SK-N-SH (cell line): ENCODE measurements around the gene PTPRG. TPM values are rescaled to one million over a fixed set of nuclear protein-coding genes. Genes with fewer than 3 reads are reported as not detected.

ENCODE experiments used
- CTCF ChIA-PET: fragments of 300-600, 350-600 bp; formaldehyde crosslinking; extraction: SDS; loops from one replicate; lab custom pipeline; 2021; lab: Yijun Ruan, JAX
- POLR2A ChIA-PET: fragments of 350-600 bp; sonication (Branson Sonifier 250); formaldehyde crosslinking; extraction: SDS; loops from one replicate; lab custom pipeline; 2020; ENCODE audit warnings: antibody characterized with exemption, inconsistent platforms; lab: Yijun Ruan, JAX
- DNase-seq: peaks from one replicate; pipeline ENCODE4 v3.0.0; 2012
- H2AFZ ChIP-seq: fragments of 200-600 bp; sonication (generic); 2 replicates; pipeline ENCODE4 v1.8.1; 2016; ENCODE audit warnings: antibody characterized with exemption, mild to moderate bottlenecking, low read depth
- H3F3A ChIP-seq: fragments of 200-600 bp; sonication (generic); replicated peaks from 2 replicates; pipeline ENCODE3; 2016; ENCODE audit warnings: antibody characterized with exemption, mild to moderate bottlenecking; ENCODE audit not compliant: insufficient read depth
- H3K27ac ChIP-seq, 2 experiments: fragments of 200-500 bp in 1 of 2; fragments of 200-600 bp in 1 of 2; sonication (Bioruptor generic) in 1 of 2; sonication (generic), shearing (Covaris generic) in 1 of 2; 2 replicates each; pipeline versions ENCODE4 v1.5.1 to v1.6.1; 2014 to 2016; ENCODE audit warnings: low read depth in 2 of 2, inconsistent platforms in 1 of 2, low read length in 1 of 2, mild to moderate bottlenecking in 1 of 2, mixed read lengths in 1 of 2
- H3K27me3 ChIP-seq: fragments of 200-600 bp; sonication (generic), shearing (Covaris generic); 2 replicates; pipeline ENCODE4 v1.6.1; 2016; ENCODE audit warnings: mixed run types; ENCODE audit not compliant: insufficient read depth
- H3K36me3 ChIP-seq, 2 experiments: fragments of 200-500 bp in 1 of 2; fragments of 200-600 bp in 1 of 2; sonication (Bioruptor generic) in 1 of 2; sonication (generic) in 1 of 2; replicated peaks in 1 of 2; 2 replicates each; pipeline versions ENCODE3 to v1.5.1; 2014 to 2016; ENCODE audit warnings: low read length in 1 of 2, mild to moderate bottlenecking in 1 of 2; ENCODE audit not compliant: insufficient read depth in 2 of 2, control insufficient read depth in 1 of 2
- H3K4me1 ChIP-seq, 2 experiments: fragments of 200-500 bp in 1 of 2; fragments of 200-600 bp in 1 of 2; sonication (Bioruptor generic) in 1 of 2; sonication (generic), shearing (Covaris generic) in 1 of 2; 2 replicates each; pipeline versions ENCODE4 v1.5.1 to v1.6.1; 2014 to 2016; ENCODE audit warnings: low read depth in 1 of 2, low read length in 1 of 2, mixed run types in 1 of 2; ENCODE audit not compliant: insufficient read depth in 2 of 2, control insufficient read depth in 1 of 2
- H3K4me2 ChIP-seq: fragments of 200-600 bp; sonication (generic), shearing (Covaris generic); 2 replicates; pipeline ENCODE4 v1.6.1; 2017; ENCODE audit warnings: mixed run types
- H3K4me3 ChIP-seq, 2 experiments: fragments of 200-500 bp in 1 of 2; fragments of 200-600 bp in 1 of 2; sonication (Bioruptor generic) in 1 of 2; sonication (generic), shearing (Covaris generic) in 1 of 2; 2 replicates each; pipeline versions ENCODE4 v1.5.1 to v1.8.1; 2014 to 2016; ENCODE audit warnings: low read depth in 2 of 2, inconsistent platforms in 1 of 2, low read length in 1 of 2, mild to moderate bottlenecking in 1 of 2, mixed read lengths in 1 of 2, moderate library complexity in 1 of 2
- H3K79me2 ChIP-seq: fragments of 200-600 bp; sonication (generic); 2 replicates; pipeline ENCODE4 v1.8.1; 2017; ENCODE audit warnings: mild to moderate bottlenecking; ENCODE audit not compliant: insufficient read depth
- H3K9ac ChIP-seq: fragments of 200-600 bp; sonication (generic); 2 replicates; pipeline ENCODE4 v1.6.1; 2017; ENCODE audit warnings: mixed run types
- H3K9me2 ChIP-seq: fragments of 200-600 bp; sonication (generic); 2 replicates; pipeline ENCODE4 v1.6.1; 2017; ENCODE audit warnings: mixed run types
- H3K9me3 ChIP-seq: fragments of 200-600 bp; sonication (generic); 2 replicates; pipeline ENCODE4 v1.6.1; 2017; ENCODE audit warnings: mixed run types, mild to moderate bottlenecking, moderate library complexity
- H4K20me1 ChIP-seq: fragments of 200-600 bp; sonication (generic); 2 replicates; pipeline ENCODE4 v1.6.1; 2017; ENCODE audit warnings: mild to moderate bottlenecking, mixed run types; ENCODE audit not compliant: insufficient read depth
- CHD2 ChIP-seq: fragments of 150-350 bp; IDR thresholded peaks from 2 replicates; pipeline ENCODE4 v1.6.1; 2018; ENCODE audit warnings: low read length; ENCODE audit not compliant: partially characterized antibody
- ELF1 ChIP-seq: IDR thresholded peaks from 2 replicates; pipeline ENCODE4 v1.4.0; 2012
- EP300 ChIP-seq, 2 experiments: IDR thresholded peaks; 2 replicates each; pipeline versions ENCODE4 v1.4.0 to v1.6.1; 2012; ENCODE audit warnings: borderline replicate concordance in 1 of 2, low read depth in 1 of 2, low read length in 1 of 2
- FOXJ3 ChIP-seq: sonication (generic); formaldehyde crosslinking; IDR thresholded peaks from 2 replicates; pipeline ENCODE4 v1.5.1; 2020; ENCODE audit warnings: mild to moderate bottlenecking, missing genetic modification reagents
- GATA2 ChIP-seq: sonication (generic); formaldehyde crosslinking; IDR thresholded peaks from 2 replicates; pipeline ENCODE4 v1.5.0; 2020; ENCODE audit warnings: mild to moderate bottlenecking, missing genetic modification reagents
- JUND ChIP-seq: IDR thresholded peaks from 2 replicates; pipeline ENCODE4 v1.4.0; 2012
- MEF2A ChIP-seq: IDR thresholded peaks from 2 replicates; pipeline ENCODE4 v1.4.0; 2012; ENCODE audit warnings: low read depth, borderline replicate concordance
- RAD21 ChIP-seq: IDR thresholded peaks from 2 replicates; pipeline ENCODE4 v1.6.1; 2012; ENCODE audit warnings: mild to moderate bottlenecking, low read length
- RCOR1 ChIP-seq: fragments of 150-350 bp; IDR thresholded peaks from 2 replicates; pipeline ENCODE4 v1.6.1; 2017; ENCODE audit warnings: antibody characterized with exemption, low read length
- RXRA ChIP-seq: IDR thresholded peaks from 2 replicates; pipeline ENCODE4 v1.4.0; 2012; ENCODE audit warnings: low read depth, mild to moderate bottlenecking, borderline replicate concordance
- SIN3A ChIP-seq: IDR thresholded peaks from 2 replicates; pipeline ENCODE4 v1.6.1; 2012; ENCODE audit warnings: low read depth, mild to moderate bottlenecking, low read length, moderate library complexity, borderline replicate concordance
- TAF1 ChIP-seq: IDR thresholded peaks from 2 replicates; pipeline ENCODE4 v1.6.1; 2012; ENCODE audit warnings: low read depth, mild to moderate bottlenecking, low read length, moderate library complexity, borderline replicate concordance
- TCF12 ChIP-seq: IDR thresholded peaks from 2 replicates; pipeline ENCODE4 v1.4.0; 2012
- YY1 ChIP-seq: IDR thresholded peaks from 2 replicates; pipeline ENCODE4 v1.4.0; 2012; ENCODE audit warnings: low read depth, mild to moderate bottlenecking
- WGBS: methylation state at CpG from one replicate; pipeline ENCODE4 v1.1.6; 2017; ENCODE audit warnings: low lambda C conversion rate; 5-methylcytosine and 5-hydroxymethylcytosine counted together
- polyA plus RNA-seq, 3 experiments: library from polyadenylated mRNA; depleted of rRNA; stranded (reverse); fragments of >200 nt; gene quantifications; 2 replicates each; pipeline ENCODE4 v1.2.3, GENCODE V29; 2012
- TF ChIP-seq, protein P1 (sequence below): IDR thresholded peaks from 2 replicates; pipeline ENCODE4 v1.4.0; 2012; ENCODE audit warnings: low read depth, borderline replicate concordance
- TF ChIP-seq, protein P2 (sequence below): IDR thresholded peaks from 2 replicates; pipeline ENCODE4 v1.4.0; 2012; ENCODE audit warnings: low read depth
- TF ChIP-seq, protein P3 (sequence below): IDR thresholded peaks from 2 replicates; pipeline ENCODE4 v1.6.1; 2012; ENCODE audit warnings: mild to moderate bottlenecking, low read depth, low read length, moderate library complexity
- TF ChIP-seq, protein P4 (sequence below): fragments of 150-350 bp; IDR thresholded peaks from 2 replicates; pipeline ENCODE4 v1.6.1; 2017; ENCODE audit warnings: antibody characterized with exemption, low read length, low read depth, borderline replicate concordance
- TF ChIP-seq, protein P5 (sequence below): fragments of 150-350 bp; IDR thresholded peaks from 2 replicates; pipeline ENCODE4 v1.6.1; 2016; ENCODE audit warnings: mild to moderate bottlenecking, low read depth, low read length

The PTPRG gene
- polyA plus RNA-seq, 1 of the 3 experiments (the other 2 are of a cell fraction), result 14.1 TPM

DNA sequence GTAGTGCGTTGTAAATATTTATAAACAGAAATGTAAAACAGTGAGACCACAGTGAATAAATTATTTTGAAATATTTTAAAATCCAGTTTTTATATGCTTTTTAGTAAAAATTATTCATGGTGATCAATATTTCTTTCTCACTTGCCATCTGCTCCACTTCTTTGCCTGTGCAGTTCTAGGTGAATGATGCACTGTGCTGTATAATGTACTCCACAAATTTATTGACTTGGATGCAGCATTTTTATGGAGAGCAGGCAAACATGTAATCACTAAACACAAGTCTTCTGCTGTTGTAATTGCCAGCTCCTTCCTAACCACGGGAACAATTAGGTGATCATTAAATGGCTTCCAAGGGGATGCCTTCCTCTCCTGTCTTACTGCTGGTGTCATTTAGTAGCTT is 395.9 kb downstream of the PTPRG start:
- Histone ChIP-seq H3K9ac (no peak overlapping the region), H4K20me1 (no peaks in the 10 kb centered on the region), H3K4me1 (peaks cover 10 to 17% of the 10 kb centered on the region in 2 experiments; a peak in 3 of 4 replicates), H3K9me2 (no peaks in the 10 kb centered on the region), H2AFZ (no peak overlapping the region), H3K9me3 (no peaks in the 10 kb centered on the region), H3F3A (peaks cover 18% of the 10 kb centered on the region), H3K27ac (peak overlapping the region in 1 of 2 experiments; percentile 70; a peak in 1 of 4 replicates), H3K4me2 (peak overlapping the region; percentile 52; the same call in 1 of the 2 replicates), H3K4me3 (no peak overlapping the region), H3K79me2 (peaks cover 6% of the 10 kb centered on the region; the same call in 1 of the 2 replicates), H3K27me3 (no peaks in the 10 kb centered on the region), H3K36me3 (no peaks in the 10 kb centered on the region)
- CTCF ChIA-PET, result no interaction called here
- TF ChIP-seq RCOR1 (no peak), EP300 (IDR thresholded peaks at IDR 0.05; ENCODE audit: borderline replicate concordance in 1 of 2, low read depth in 1 of 2, low read length in 1 of 2) (no peak), SIN3A (no peak), TCF12 (no peak), TAF1 (no peak), JUND (no peak), MEF2A (no peak), RXRA (no peak), CHD2 (no peak), FOXJ3 (CRISPR knock-in tag) (no peak), GATA2 (CRISPR knock-in tag) (no peak), YY1 (no peak), ELF1 (no peak), RAD21 (no peak)
- TF ChIP-seq, protein P1, sequence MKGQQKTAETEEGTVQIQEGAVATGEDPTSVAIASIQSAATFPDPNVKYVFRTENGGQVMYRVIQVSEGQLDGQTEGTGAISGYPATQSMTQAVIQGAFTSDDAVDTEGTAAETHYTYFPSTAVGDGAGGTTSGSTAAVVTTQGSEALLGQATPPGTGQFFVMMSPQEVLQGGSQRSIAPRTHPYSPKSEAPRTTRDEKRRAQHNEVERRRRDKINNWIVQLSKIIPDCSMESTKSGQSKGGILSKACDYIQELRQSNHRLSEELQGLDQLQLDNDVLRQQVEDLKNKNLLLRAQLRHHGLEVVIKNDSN, result no peak
- TF ChIP-seq, protein P2, sequence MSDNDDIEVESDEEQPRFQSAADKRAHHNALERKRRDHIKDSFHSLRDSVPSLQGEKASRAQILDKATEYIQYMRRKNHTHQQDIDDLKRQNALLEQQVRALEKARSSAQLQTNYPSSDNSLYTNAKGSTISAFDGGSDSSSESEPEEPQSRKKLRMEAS, result no peak
- TF ChIP-seq, protein P3, sequence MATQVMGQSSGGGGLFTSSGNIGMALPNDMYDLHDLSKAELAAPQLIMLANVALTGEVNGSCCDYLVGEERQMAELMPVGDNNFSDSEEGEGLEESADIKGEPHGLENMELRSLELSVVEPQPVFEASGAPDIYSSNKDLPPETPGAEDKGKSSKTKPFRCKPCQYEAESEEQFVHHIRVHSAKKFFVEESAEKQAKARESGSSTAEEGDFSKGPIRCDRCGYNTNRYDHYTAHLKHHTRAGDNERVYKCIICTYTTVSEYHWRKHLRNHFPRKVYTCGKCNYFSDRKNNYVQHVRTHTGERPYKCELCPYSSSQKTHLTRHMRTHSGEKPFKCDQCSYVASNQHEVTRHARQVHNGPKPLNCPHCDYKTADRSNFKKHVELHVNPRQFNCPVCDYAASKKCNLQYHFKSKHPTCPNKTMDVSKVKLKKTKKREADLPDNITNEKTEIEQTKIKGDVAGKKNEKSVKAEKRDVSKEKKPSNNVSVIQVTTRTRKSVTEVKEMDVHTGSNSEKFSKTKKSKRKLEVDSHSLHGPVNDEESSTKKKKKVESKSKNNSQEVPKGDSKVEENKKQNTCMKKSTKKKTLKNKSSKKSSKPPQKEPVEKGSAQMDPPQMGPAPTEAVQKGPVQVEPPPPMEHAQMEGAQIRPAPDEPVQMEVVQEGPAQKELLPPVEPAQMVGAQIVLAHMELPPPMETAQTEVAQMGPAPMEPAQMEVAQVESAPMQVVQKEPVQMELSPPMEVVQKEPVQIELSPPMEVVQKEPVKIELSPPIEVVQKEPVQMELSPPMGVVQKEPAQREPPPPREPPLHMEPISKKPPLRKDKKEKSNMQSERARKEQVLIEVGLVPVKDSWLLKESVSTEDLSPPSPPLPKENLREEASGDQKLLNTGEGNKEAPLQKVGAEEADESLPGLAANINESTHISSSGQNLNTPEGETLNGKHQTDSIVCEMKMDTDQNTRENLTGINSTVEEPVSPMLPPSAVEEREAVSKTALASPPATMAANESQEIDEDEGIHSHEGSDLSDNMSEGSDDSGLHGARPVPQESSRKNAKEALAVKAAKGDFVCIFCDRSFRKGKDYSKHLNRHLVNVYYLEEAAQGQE, result no peak
- TF ChIP-seq, protein P4, sequence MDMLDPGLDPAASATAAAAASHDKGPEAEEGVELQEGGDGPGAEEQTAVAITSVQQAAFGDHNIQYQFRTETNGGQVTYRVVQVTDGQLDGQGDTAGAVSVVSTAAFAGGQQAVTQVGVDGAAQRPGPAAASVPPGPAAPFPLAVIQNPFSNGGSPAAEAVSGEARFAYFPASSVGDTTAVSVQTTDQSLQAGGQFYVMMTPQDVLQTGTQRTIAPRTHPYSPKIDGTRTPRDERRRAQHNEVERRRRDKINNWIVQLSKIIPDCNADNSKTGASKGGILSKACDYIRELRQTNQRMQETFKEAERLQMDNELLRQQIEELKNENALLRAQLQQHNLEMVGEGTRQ, result no peak
- TF ChIP-seq, protein P5, sequence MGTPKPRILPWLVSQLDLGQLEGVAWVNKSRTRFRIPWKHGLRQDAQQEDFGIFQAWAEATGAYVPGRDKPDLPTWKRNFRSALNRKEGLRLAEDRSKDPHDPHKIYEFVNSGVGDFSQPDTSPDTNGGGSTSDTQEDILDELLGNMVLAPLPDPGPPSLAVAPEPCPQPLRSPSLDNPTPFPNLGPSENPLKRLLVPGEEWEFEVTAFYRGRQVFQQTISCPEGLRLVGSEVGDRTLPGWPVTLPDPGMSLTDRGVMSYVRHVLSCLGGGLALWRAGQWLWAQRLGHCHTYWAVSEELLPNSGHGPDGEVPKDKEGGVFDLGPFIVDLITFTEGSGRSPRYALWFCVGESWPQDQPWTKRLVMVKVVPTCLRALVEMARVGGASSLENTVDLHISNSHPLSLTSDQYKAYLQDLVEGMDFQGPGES, result no peak
- 83% methylated on average over 2 of the region's 2 CpGs for WGBS
- no peak for DNase-seq
- POLR2A ChIA-PET, result no interaction called here
